GM13977 (cell line): ENCODE measurements around the gene ADTRP.
A peak's percentile ranks its signal among the peaks of the same experiment; 100 is the strongest.

Source experiments
- DNase-seq: peaks from one replicate; pipeline ENCODE4 v3.0.0; 2012; ENCODE audit warnings: low spot score
- CTCF ChIP-seq: IDR thresholded peaks from 2 replicates; pipeline ENCODE4 v1.5.1; 2012; ENCODE audit warnings: mild to moderate bottlenecking, control low read depth; ENCODE audit not compliant: insufficient read depth; ENCODE audit errors: extremely low read depth, missing control alignments
- in situ Hi-C: fragments of 300-500 bp; cut with MboI; formaldehyde crosslinking; loops from one replicate; pipeline ENCODE4 v1.12.0; 2022; ENCODE audit warnings: low sequenced_read_pairs, low pct_unique_long_range_greater_than_20kb, mixed read lengths, inconsistent platforms; ENCODE audit not compliant: unreplicated experiment

Gene ADTRP

GRCh38 chr6:11785774-11786579 lies 7.4 kb upstream of the ADTRP start:
- in situ Hi-C loops: no loop called here
- DNase-seq: peak; percentile 86
- no peak for TF ChIP-seq CTCF

- DNase-seq: peak; percentile 75
- in situ Hi-C loops: no loop called here
- TF ChIP-seq CTCF: no peak
Measured at GRCh38 chr6:11785415-11785773, 6.8 kb upstream of the ADTRP start.

- in situ Hi-C loops: no loop called here
- no peak for TF ChIP-seq CTCF
- no peak for DNase-seq
Measured at GRCh38 chr6:11784341-11784740, 5.7 kb upstream of the ADTRP start.

- TF ChIP-seq CTCF: no peak
- no peak for DNase-seq
- in situ Hi-C loops: no loop called here
Measured at GRCh38 chr6:11783524-11784064, 5.0 kb upstream of the ADTRP start.

GRCh38 chr6:11782524-11782923 lies 3.9 kb upstream of the ADTRP start:
- no peak for DNase-seq
- in situ Hi-C loops: no loop called here
- no peak for TF ChIP-seq CTCF

- TF ChIP-seq CTCF: no peak
- DNase-seq: no peak
- in situ Hi-C loops: no loop called here
Measured at GRCh38 chr6:11780097-11780428, 1.5 kb upstream of the ADTRP start.
